ENCODE data around the gene C14orf93. TPM values are rescaled to one million over a fixed set of nuclear protein-coding genes. Genes with fewer than 3 reads are reported as not detected.

The C14orf93 gene
- total RNA-seq, 1 experiment from 2014 or later, result 8.2 TPM

DNA sequence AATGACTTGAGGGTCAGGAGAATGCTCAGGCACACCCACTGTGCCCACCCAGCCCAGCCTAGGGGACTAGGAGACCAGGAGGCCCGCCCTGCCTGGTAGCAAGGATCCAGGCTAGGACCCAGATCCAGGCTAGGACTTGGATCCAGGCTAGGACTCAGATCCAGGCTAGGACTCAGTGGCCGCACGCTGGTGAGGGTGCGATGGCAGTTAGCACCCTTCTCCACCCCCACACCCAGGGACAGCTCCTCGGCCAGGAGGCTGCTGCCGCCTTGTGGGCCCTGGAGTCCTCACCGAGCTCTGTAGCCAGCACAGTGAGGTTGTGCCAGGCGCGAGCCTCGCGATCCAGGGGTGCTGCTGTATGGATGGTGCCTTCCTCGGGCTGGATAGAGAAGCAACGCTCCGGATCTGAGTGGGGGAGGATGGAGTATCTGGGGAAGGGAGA is 42.3 kb upstream of the C14orf93 start:
- H3K23ac ChIP-seq (ENCODE audit: insufficient read length, low read depth, low read length), result no peak overlapping the region
- no peak overlapping the region for H2AK5ac ChIP-seq (ENCODE audit: insufficient read length, low read length)
- H3K4me2 ChIP-seq (ENCODE audit: insufficient read depth, insufficient read length, low read length), result no peak overlapping the region
- no peak overlapping the region for H2BK15ac ChIP-seq (ENCODE audit: low read depth, low read length)
- H3K27me3 Mint-ChIP-seq (ENCODE audit: low read depth), result peaks cover 8% of the 10 kb centered on the region
- no peaks in the 10 kb centered on the region for H3K79me2 ChIP-seq (ENCODE audit: insufficient read depth, low read length)
- no peak overlapping the region for H2AFZ ChIP-seq (ENCODE audit: low read length)
- no peak overlapping the region for H3K4me3 Mint-ChIP-seq
- H3K4ac ChIP-seq (ENCODE audit: low read depth, low read length), result no peak overlapping the region
- H4K91ac ChIP-seq (ENCODE audit: insufficient read length, low read depth, low read length), result no peak overlapping the region
- no peak overlapping the region for H3K18ac ChIP-seq (ENCODE audit: insufficient read length, low read depth, low read length)
- H4K20me1 ChIP-seq (ENCODE audit: control insufficient read depth, insufficient read depth, insufficient read length), result no peaks in the 10 kb centered on the region
- H3K56ac ChIP-seq (ENCODE audit: insufficient read length, low read depth, low read length), result no peak overlapping the region
- H2BK5ac ChIP-seq (ENCODE audit: insufficient read length, low read length), result no peak overlapping the region
- no peak overlapping the region for H4K5ac ChIP-seq (ENCODE audit: insufficient read length, low read depth, low read length)
- no peaks in the 10 kb centered on the region for H3K9me3 Mint-ChIP-seq
- H4K8ac ChIP-seq (replicated peaks; ENCODE audit: insufficient read length, low read depth, low read length), result no peak overlapping the region
- no peak overlapping the region for H2BK12ac ChIP-seq (ENCODE audit: insufficient read length, low read depth, low read length)
- peak; percentile 73 for DNase-seq
- H3K27ac Mint-ChIP-seq, result peak overlapping the region in 1 of 3 experiments; percentile 56; a peak in 1 of 7 replicates
- no peaks in the 10 kb centered on the region for H3K27me3 ChIP-seq (ENCODE audit: insufficient read depth, low read length)
- H3T11ph ChIP-seq (ENCODE audit: low read length), result no peak overlapping the region
- peaks cover 13 to 46% (median 25%) of the 10 kb centered on the region in 3 experiments for H3K36me3 Mint-ChIP-seq (ENCODE audit: insufficient read depth in 1 of 3, low read depth in 3 of 3)
- H3K4me1 Mint-ChIP-seq, result peaks cover 14 to 17% of the 10 kb centered on the region in 2 experiments
- no peak overlapping the region for H3K9ac ChIP-seq (ENCODE audit: extremely low read depth, insufficient read length, low read length)
- H3K4me1 ChIP-seq (ENCODE audit: insufficient read depth, low read length), result no peaks in the 10 kb centered on the region; the same call in 1 of the 2 replicates
- no peak overlapping the region for H2BK20ac ChIP-seq (ENCODE audit: low read depth, low read length, poor library complexity, severe bottlenecking)
- H3K9me3 ChIP-seq (ENCODE audit: control insufficient read depth, low read depth, low read length), result no peaks in the 10 kb centered on the region
- H2BK120ac ChIP-seq (ENCODE audit: low read depth, low read length, poor library complexity, severe bottlenecking), result no peak overlapping the region
- H3K14ac ChIP-seq (ENCODE audit: insufficient read depth, low read length), result no peak overlapping the region
- TF ChIP-seq, protein P1, sequence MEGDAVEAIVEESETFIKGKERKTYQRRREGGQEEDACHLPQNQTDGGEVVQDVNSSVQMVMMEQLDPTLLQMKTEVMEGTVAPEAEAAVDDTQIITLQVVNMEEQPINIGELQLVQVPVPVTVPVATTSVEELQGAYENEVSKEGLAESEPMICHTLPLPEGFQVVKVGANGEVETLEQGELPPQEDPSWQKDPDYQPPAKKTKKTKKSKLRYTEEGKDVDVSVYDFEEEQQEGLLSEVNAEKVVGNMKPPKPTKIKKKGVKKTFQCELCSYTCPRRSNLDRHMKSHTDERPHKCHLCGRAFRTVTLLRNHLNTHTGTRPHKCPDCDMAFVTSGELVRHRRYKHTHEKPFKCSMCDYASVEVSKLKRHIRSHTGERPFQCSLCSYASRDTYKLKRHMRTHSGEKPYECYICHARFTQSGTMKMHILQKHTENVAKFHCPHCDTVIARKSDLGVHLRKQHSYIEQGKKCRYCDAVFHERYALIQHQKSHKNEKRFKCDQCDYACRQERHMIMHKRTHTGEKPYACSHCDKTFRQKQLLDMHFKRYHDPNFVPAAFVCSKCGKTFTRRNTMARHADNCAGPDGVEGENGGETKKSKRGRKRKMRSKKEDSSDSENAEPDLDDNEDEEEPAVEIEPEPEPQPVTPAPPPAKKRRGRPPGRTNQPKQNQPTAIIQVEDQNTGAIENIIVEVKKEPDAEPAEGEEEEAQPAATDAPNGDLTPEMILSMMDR (conservative IDR thresholded peaks at IDR 0.05), result peak; percentile 53
- peaks cover 10% of the 10 kb centered on the region for H3K23me2 ChIP-seq (ENCODE audit: insufficient read length, low read depth, low read length, poor library complexity, severe bottlenecking)
- H3K79me1 ChIP-seq (ENCODE audit: insufficient read depth, low read depth, low read length, poor library complexity, severe bottlenecking), result no peaks in the 10 kb centered on the region
- no peak overlapping the region for H3K27ac ChIP-seq (ENCODE audit: insufficient read length, low read depth, low read length)
- no CpG with 5 or more reads among the region's 14 CpGs for WGBS (ENCODE audit: extremely low coverage, insufficient read length, low lambda C conversion rate)

All from H9 (cell line).